HG03196 (cell line): ENCODE measurements around the gene CTIF.

Experiments
- ATAC-seq: cut with Tn5 transposase; IDR thresholded peaks from one replicate; pipeline ENCODE4 v1.9.1; 2021; ENCODE audit not compliant: unreplicated experiment

CTIF gene

DNA sequence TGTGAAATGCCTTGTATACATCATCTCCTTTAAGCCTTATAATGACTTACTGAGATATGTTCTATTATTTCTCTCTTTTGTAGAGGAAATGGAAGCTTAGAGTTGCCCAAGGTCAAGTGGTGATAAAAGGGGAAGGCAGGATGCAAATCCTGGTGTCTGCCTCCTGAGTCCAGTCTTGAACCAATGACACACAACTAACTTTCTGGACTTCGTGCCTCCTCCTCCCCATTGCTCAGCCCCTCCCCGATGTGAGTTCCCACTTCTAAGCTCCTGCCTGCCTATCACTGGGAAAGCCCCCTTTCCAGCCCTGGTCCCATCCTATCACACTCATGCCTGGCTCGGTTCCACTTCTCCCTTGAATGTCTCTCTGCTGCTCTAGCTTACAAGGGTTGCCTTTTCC, 6.9 kb upstream of the CTIF start:
- ATAC-seq: no peak

DNA sequence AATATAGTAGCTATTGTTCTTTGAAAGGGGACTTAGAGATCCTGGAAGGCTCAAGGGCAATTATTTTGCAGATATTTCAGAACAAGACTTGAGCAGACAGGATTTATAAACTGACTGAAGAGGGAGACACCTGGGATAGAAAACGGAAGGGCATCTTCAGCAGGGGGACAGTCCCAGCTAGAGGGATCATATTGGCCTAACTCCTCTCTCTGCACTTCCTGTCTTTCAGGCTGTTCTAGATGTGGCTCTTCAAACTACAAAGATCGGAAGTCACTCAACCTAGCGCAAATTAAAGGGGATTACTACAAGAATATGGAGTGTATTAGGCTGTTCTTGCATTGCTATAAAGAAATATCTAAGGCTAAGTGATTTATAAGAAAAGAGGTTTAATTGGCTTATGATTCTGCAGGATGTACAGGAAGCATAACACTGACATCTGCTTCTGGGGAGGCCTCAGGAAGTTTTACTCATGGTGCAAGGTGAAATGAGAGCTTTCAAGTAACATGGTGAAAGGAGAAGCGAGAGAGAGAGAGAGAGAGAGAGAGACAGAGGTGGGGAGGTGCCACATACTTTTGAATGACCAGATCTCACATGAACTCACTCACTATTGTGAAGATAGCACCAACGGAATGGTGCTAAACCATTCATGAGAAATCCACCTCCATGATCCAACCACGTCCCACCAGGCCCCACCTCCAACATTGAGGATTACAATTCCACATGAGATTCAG, 5.3 kb upstream of the CTIF start:
- no peak for ATAC-seq

DNA sequence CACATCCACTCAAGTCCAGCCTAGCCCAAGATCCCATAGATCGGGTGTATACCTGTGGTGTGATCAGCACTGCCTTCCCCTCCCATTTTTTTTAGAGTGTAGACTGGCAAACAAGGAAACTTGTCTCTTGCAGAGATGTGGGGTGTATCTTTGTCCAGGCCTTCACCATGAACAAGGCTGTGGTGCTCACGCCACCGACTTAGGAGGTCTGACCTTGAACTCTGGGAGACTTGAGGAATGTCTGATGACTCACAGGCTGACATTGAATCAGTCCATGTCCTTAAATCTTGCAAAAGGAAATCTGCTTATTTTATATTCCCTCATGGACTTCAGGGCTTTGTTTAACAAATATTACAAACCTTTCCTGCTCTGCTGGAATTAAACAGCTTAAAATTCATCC, 4.5 kb upstream of the CTIF start:
- no peak for ATAC-seq

DNA sequence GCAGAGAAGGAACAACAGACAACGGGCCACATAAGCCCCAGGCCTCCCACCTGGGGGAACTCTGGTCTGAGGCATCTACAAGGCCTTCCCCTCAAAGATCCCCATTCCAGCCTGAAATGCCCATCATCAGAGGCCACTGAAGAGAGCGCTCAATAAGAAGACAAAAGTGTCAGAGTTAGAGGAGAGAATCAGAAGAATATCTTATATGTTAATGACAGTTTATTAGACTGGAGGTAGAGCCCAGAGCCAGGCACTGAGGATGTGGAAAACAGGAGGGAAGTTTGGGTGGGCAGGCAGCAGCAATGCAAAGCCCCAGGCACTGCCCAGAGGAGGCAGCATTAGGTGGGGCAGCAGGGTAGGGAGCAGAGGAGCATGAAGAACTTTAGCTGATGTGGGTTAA, 2.9 kb upstream of the CTIF start:
- ATAC-seq: no peak

DNA sequence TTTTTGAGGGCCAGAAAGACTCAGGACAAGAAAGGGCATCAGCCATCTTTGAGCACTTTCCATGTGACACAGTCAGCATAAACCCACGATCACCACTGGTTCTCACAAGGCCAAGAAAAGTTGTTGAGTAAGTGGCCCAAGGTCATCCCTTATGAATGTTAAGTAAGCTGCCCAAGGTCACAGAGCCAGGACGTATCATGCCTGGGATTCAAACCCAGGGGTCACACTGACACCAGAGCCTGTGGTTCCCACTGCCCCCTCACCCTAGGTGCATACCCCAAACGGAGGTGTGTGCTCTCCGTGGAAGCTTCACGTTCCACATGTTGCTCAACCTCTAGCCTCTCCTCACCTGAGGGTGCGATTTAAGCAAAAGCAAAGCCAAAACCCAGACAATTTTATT, 2.3 kb upstream of the CTIF start:
- no peak for ATAC-seq

DNA sequence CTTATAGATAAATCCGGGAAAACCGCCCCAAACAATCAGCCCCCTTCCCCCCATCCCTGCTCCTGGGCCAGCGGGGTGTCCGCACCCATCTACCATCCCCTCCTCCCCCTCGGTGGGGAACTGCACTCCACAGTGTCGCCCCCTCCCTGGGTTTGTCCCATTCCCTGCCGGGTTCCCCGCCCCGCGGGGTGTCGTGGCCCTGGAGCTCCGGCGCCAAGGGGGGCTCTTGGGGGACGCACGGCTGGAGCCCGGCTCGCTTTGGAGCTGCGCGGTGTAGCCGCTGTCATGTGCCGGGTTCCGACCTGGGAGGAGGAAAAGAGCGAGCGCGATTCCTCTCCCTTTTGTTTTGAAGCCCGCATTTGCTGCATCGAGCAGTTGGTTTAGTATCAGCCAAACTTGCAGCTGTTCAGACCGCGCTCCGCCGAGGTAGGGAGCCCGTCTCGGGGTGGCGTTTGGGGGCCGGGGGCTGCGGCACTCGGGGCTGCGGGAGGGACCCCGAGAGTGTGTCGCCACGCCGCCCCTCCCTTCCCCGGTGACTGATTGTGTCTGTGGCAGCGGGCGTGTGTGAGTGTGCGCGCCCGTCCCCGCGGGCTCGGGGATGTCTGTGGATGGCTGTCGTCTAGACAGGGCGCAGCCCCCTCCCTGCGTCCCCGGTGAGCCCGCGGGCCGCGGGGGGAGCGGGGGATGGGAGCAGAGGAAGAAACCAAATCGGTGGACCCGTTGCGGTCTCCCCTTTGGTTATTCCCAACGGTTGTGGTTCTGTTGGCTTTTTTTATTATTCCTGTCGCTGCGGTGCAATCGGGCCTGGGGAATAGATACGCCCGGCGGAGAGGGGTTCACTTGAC, 797 bp downstream of the CTIF start:
- no peak for ATAC-seq

DNA sequence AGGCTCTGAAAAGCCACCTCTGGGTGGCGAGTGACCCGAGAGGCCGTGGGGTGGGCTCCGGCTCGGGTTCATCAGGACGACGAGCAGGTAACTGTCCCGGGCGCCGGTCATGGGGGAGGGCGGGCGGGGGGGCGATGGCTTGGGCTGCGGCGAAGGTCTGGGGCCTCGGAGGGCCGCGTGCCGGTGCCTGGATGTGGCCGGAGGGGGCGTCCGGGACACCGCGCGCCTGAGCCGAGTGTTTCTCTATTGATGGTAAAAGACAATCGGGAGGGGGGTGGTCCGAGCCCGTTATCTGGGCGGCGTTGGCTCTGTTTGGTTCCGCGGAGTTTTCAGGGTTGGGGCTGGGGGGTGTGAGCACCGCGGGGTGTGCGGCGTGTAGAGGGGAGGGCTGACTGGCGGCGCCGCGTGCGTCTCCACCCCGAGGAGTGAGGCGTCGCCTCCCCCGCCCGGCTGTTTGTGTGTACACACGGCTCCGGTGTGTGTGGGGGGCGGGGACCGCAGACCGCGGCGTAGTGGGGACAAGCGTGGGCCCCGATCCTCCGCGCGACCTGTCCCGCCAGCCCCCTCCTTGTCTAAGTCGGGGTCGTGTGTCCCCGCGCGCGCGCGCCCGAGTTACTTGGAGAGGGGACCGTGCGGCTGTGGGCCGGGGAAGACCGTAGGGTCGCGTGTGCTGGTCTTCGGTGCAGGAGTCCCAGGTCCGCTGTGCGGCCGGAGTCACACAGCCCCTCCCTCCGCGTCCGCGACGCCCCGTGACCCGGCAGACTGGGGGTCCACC, 1.6 kb downstream of the CTIF start:
- ATAC-seq: peak; percentile 17

DNA sequence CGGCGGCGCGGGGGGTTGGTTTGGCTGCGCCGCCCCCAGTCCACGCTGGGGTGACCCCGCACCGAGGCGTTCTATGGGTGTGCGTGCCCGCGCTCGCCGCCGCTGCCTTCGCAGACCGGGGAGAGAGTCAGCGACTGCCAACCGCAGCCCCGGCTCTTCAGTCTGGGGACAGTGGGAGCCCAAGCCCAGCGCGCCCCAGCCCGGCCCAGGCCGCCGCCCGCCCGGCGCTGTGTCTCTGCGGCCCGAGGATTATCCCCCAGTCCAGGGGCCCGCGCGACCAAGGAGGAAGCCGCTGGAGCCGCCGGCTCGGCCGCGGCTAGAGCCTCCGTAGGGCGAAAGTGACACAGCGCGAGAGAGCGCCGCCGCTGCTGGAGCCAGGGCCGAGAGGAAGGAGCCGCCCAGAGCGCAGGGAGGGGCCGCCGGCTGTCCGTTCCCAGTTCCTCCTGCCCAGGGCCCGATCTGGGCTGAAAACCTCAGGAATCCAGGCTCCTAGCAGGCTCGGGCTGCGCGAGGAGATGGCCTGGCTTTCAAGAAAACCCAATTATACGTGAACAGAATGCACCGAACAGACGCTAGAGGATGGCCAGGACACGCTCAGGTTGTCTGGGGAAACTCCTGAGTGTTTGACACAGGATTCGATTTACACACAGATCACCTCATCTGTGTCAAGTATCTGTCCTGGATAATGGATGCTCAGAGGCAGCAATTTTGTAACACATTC, 2.4 kb downstream of the CTIF start:
- peak; percentile 44 for ATAC-seq

DNA sequence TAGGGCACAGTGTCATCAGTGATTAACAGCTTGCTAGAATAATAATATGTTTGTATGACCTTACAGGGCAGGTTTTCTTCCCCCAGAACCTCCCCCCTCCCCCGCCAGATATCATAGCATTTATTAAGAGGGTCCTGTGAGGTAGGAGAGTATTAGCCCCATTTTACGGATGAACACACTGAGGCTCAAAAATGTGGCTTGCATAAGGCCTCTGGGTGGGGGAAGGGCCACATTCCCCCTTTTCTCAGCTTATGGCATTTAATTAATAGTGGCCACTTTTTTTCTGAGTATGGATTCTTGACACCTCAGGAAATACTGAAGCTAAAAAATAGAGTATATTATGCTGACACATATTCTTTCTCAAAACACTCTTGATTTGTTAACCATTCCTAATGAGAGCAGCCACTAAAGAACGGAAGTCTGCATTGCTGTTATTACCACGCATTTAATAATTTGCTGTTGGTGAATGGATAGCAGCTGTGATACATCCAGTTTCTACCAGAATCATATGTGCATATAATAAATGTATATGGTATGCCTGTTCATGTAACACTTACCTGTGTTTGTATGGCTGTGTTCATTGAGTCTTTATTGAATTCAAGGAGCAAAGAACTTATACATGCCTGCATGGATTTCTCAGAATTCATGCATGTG, 3.0 kb downstream of the CTIF start:
- no peak for ATAC-seq

DNA sequence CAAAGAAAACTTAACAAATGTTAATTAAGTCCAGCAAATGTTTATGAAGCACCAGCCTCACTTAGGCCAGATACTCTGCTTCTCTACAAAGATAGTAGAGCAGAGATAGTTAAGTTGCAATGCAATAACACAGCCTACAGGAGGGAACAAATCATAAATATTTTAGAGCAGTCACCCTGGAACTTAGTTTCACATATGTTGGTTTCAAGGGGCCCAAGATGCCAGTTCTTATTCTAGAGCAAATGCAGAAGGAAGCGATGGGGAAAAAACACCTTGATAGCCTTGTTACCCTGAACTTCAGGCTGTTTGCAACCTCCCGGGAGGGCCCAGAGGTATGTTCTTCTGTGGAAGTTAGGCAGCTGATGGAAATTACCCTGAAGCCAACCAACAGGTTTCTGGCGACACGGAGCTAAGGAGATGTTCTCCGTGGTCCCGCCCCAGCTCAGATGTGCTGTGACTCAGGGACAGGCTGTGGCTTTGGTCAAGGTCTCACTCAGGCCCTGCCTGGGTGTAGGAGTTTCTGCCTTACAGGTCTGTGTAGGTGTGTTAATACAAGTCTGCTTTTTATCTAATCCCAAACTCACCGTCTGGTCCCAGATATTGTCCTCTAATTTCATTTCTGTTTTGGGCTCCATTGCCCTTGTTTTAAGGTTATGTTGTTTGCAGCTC, 3.8 kb downstream of the CTIF start:
- ATAC-seq: no peak

DNA sequence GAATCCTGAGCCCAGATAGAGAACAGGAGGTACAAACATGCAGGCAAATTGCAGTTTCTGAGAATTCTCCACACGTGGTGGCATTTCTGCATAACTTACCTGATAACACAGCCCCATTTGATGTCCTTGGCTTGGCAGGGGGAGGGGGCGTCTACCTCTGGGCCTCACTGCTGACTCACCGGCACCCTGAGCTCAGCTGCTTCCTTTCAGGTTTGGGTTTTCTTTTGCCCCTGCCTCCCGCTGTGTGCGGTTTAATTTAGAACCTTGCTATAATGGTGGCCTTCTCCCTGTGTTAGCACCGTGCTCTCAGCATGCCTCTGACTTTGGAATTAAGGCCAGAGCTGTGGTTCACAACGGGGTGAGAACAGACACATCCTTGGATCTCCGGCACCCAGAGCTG, 4.4 kb downstream of the CTIF start:
- ATAC-seq: no peak

DNA sequence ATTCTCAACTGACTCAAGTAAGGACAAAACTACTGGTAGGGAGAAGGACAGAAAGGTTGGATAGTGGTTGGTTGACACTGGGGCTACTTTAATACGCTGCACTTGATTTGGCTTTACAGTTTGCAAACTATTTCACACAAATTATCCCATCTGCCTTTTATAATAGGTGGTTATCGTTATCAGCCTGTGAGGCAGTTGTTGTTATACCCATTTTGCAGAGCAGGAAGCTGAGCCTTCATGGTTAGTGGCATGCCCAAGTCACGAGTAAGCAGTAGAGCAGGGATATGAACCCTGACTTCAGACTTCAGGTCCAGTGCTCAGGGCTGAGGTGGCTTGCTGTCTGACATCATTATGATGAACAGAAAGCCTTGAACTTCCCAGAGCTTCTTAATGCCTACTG, 5.3 kb downstream of the CTIF start:
- ATAC-seq: no peak

DNA sequence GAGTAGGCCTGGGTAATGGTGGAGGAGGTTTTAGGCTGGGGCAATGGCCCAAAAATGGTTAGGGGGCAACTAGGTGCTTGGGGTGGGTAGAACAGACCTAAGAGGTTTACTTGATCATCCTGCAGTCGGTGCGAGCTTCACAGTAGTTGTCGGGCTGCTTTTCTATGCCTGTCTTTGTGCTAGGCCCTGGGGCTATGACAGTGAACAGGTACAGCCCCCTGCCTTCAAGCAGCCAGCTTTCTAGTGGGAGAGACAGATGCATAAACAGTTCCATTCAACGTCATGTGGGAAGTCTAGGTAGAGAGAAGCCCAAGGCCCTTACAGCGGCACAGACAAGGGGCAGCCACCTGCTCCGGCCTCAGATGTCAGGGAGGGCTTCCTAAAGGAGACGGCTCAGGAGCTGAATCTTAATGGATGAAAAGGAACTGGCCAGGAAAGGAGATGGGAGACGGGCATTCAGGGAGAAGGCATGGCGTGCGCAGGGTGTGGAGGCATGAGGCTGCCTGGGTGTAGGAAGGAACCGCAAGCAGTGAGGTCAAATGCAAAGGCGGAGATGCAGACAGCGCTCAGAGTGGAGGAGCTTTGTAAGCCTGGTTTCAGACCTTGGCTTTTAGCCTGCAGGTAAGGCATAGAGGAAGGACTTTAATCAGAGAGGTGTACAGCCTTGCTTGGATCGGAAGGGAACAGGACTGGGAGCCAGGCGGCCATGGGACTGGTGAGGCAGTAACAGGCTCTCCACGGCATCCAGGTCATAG, 6.0 kb downstream of the CTIF start:
- ATAC-seq: no peak

DNA sequence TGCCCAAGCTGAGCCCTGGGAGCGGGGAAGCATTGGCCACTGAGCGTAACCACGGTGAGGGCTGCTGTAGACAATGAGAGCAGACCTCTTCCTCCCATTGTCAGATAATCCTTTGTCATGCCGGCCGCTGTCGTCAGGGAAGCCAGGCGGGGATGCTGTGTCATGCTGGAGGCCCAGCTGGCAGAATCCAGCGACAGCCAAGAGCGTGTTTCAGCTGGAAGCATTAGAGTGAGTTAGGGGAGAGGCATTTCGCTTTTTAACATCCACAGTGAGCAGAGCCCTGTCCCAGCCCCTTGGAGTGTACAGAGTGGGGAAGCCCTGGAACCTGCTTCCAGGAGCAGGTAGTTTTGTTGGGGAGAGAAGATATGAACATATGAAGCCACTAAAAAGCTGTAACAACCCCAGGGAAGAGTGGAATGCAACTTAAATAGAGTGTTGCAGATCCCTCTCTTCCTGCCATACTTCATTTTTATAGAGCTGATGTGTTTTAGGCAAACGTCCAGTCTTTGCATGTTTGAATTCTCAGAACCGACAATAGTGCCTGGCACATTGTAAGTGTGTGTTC, 7.0 kb downstream of the CTIF start:
- no peak for ATAC-seq

DNA sequence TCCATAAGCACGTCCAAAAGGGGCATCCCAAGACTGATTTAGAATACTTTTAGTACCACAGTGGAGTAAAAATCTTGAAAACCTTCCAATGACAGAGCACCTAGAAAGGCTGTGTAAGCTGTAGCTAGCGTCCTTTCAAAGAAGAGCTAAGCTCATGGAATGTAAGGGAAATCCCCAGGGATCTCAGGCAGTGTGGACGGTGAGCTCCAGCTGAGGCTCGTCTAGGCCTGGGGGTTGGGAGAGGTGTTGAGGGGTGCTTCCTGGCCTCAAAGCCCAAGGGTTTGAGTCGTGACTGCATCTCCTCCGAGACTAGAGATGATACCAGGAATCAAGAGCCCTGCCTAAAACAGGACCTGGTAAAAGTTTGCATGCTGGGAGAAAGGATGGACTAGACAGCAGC, 7.6 kb downstream of the CTIF start:
- ATAC-seq: no peak

DNA sequence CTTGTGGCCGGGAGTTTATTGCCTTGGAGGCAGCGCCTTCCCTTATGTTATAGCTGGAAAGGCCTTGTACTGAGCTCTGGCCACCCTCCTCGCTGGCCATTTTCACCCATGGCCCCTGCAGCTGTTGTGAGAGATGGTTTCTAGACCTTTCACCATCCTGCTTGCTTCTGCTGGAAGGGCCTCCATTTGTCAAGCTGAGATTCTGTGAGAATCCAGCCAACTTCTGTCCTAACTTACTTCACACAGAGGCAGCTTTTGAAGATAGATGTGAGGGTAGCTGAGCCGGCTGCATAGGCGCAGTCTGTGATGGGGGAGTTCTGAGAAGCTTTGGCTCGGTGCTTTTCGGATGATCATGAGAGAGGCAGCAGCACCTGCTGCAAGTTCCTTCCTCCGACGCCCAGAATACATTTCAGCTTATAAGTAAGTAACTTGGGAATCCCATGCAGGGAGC, 8.7 kb downstream of the CTIF start:
- ATAC-seq: no peak

DNA sequence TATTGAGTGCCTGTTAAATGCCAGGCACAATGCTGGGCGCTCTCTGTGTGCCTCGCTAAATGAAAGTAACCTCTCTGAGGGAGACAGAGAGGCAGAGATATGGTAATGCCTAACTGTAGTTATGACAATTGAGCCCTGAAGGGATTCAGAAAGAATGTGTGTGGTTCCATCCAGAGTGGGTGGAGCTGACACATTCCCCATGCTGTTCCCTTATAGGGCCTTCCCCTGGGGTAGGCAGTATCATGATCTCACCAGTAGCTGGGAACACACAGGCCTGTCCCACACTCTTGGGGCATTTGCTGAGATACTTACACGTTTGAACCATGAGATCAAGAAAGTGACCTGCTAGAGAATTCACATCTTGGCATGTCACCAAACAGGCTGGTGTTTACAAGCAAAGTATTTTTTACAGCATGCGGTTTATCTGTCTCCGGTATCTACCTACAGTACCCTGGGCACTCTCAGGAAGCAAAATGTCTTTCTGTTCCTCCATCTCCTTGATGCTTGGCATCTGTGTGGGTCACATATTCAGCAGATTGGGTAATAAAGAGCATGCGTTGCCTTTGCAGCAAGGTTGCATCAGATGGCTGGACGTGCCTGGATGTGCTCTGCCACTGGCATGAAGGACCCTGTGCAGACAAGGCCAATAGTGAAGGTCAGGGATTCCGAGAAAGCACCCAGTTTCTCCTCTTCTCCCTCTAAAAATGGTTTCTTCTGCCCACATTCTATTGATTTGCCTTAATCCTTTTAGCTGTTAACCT, 9.4 kb downstream of the CTIF start:
- no peak for ATAC-seq

DNA sequence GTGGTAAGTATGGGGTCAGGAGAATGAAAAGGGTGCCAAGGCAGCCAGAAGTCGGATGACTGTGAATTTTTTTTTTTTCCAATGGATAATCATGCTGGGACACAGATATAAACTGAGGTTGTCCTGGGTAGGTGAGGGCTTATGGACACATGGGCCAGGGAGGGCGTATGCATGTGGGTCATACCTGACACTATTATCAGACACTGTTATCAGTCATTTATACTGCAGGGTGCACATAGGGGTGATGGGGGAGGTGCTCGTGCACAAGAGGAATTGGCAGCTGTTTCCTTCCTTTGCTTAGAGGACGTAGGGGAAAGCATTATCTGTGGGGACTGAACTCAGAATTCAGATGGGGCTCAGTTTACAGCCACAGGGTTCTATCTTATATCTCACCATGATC, 10.1 kb downstream of the CTIF start:
- ATAC-seq: no peak
